HL-60 (cell line): ENCODE results near the gene RGS6.

Experiments
- CTCF ChIP-seq: IDR thresholded peaks from one replicate; pipeline ENCODE4 v1.5.1; 2011; ENCODE audit warnings: low read length, control low read depth, inconsistent platforms; ENCODE audit not compliant: insufficient read depth
- GABPA ChIP-seq: IDR thresholded peaks from 2 replicates; pipeline ENCODE4 v1.6.1; 2012; ENCODE audit warnings: low read depth
- POLR2AphosphoS5 ChIP-seq: IDR thresholded peaks from 2 replicates; pipeline ENCODE4 v1.6.1; 2012; ENCODE audit warnings: low read depth

GRCh38 chr14:72589652-72590051, 657.4 kb downstream of the RGS6 start:
- TF ChIP-seq CTCF (no peak), POLR2AphosphoS5 (no peak), GABPA (no peak)
